T follicular helper cell (primary cell): Measurements from ENCODE around the gene MLPH.

Experiments used
- DNase-seq: peaks from one replicate; pipeline ENCODE4 v3.0.0-alpha.2; 2020; ENCODE audit warnings: low read depth

MLPH gene

GRCh38 chr2:237519506-237520245, 32.6 kb downstream of the MLPH start:
- DNase-seq: no peak

GRCh38 chr2:237520290-237520689, 33.2 kb downstream of the MLPH start:
- no peak for DNase-seq

- DNase-seq: no peak
Measured at GRCh38 chr2:237524631-237525030, 37.6 kb downstream of the MLPH start.

- DNase-seq: no peak
Measured at GRCh38 chr2:237525559-237526157, 38.6 kb downstream of the MLPH start.

GRCh38 chr2:237527233-237527632, 40.2 kb downstream of the MLPH start:
- DNase-seq: no peak

GRCh38 chr2:237527766-237528165, 40.7 kb downstream of the MLPH start:
- DNase-seq: no peak

GRCh38 chr2:237529452-237530402, 42.7 kb downstream of the MLPH start:
- DNase-seq: no peak

- DNase-seq: no peak
Measured at GRCh38 chr2:237530472-237531433, 43.7 kb downstream of the MLPH start.

GRCh38 chr2:237532160-237532559, 45.1 kb downstream of the MLPH start:
- DNase-seq: no peak

GRCh38 chr2:237533668-237534161, 46.7 kb downstream of the MLPH start:
- no peak for DNase-seq

GRCh38 chr2:237534380-237534779, 47.3 kb downstream of the MLPH start:
- no peak for DNase-seq

- no peak for DNase-seq
Measured at GRCh38 chr2:237535385-237536082, 48.5 kb downstream of the MLPH start.

GRCh38 chr2:237536083-237536415, 49.0 kb downstream of the MLPH start:
- no peak for DNase-seq

- no peak for DNase-seq
Measured at GRCh38 chr2:237536617-237537016, 49.6 kb downstream of the MLPH start.

GRCh38 chr2:237538001-237538720, 51.1 kb downstream of the MLPH start:
- DNase-seq: no peak

- DNase-seq: no peak
Measured at GRCh38 chr2:237538901-237539300, 51.9 kb downstream of the MLPH start.

- DNase-seq: no peak
Measured at GRCh38 chr2:237539681-237540080, 52.6 kb downstream of the MLPH start.

GRCh38 chr2:237540223-237540775, 53.2 kb downstream of the MLPH start:
- no peak for DNase-seq

- DNase-seq: no peak
Measured at GRCh38 chr2:237540823-237541222, 53.8 kb downstream of the MLPH start.

GRCh38 chr2:237541243-237541642, 54.2 kb downstream of the MLPH start:
- DNase-seq: no peak
